DOHH2 (cell line): ENCODE measurements around the gene RPS14.

Experiments used
- CTCF ChIP-seq: fragments of 200-600 bp; sonication (generic); IDR thresholded peaks from one replicate; pipeline ENCODE4 v1.5.1; 2014; ENCODE audit warnings: antibody characterized with exemption, mild to moderate bottlenecking, low read depth, low read length; ENCODE audit not compliant: poor library complexity, severe bottlenecking
- EZH2phosphoT487 ChIP-seq: fragments of 200-600 bp; sonication (generic); IDR thresholded peaks from 2 replicates; pipeline ENCODE4 v1.6.1; 2017; ENCODE audit warnings: borderline replicate concordance, mild to moderate bottlenecking, antibody characterized with exemption, low read length, moderate library complexity, mixed read lengths

DNA sequence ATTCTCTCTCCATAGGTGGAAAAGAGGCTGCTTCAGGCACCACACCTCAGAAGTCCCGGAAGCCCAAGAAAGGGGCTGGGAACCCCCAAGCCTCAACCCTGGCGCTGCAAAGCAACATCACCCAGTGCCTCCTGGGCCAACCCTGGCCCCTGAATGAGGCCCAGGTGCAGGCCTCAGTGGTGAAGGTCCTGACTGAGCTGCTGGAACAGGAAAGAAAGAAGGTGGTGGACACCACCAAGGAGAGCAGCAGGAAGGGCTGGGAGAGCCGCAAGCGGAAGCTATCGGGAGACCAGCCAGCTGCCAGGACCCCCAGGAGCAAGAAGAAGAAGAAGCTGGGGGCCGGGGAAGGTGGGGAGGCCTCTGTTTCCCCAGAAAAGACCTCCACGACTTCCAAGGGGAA is 53.3 kb downstream of the RPS14 start:
- TF ChIP-seq CTCF (no peak), EZH2phosphoT487 (no peak)
